Ureter (tissue), 1 donor: ENCODE results near the gene FAM83C. TPM values are rescaled to one million over a fixed set of nuclear protein-coding genes. Genes with fewer than 3 reads are reported as not detected.

Experiments
- DNase-seq: peaks from one replicate; pipeline ENCODE4 v3.0.0-alpha.2; 2020; ENCODE audit warnings: low spot score
- total RNA-seq: library from RNA; stranded (reverse); gene quantifications from one replicate; pipeline ENCODE4 v1.2.4, GENCODE V29; 2023
- donor health status: DM: yes; HTN: yes; CAD: no.

FAM83C gene
- total RNA-seq, 1 donor from 2014 or later: 4.0 TPM

DNA sequence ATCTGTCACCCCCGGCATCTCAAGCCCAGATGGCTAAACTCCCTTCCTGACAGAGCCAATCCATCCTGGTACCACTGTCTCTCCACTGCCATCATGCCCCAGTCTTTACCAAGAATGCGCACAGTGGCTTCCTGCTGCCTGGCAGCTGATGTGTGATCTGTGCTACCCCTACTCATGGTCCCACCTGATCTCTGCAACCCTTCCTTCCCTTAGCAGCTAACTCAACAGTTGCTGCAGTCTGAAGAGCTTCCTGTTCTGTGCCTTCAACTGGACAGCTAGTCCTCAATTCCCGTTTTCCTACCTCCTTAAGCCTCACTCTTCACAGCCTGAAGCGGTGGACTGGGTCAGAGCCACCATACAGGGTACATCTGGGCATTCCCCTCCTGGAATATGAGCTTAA is 7.6 kb upstream of the FAM83C start:
- no peak for DNase-seq

DNA sequence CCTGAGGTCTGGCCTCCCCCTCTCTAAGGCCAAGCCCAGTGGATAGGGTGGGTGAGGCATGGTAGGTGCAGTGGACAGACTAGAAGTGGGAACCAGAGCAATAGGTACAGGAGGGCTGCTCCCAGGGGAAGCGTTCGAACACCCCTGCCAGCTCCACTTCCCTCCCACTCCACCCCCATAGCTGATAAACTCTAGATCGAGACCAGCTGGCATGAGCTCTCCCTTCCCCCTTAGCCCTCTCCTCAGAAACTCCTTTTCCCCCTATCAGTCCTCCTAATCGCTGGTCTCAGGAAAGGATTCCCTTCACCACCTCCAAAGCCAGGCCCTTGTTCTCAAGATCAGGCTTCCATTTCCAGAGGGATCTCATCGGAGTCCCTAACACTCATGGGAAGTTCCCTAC is 6.0 kb upstream of the FAM83C start:
- no peak for DNase-seq

DNA sequence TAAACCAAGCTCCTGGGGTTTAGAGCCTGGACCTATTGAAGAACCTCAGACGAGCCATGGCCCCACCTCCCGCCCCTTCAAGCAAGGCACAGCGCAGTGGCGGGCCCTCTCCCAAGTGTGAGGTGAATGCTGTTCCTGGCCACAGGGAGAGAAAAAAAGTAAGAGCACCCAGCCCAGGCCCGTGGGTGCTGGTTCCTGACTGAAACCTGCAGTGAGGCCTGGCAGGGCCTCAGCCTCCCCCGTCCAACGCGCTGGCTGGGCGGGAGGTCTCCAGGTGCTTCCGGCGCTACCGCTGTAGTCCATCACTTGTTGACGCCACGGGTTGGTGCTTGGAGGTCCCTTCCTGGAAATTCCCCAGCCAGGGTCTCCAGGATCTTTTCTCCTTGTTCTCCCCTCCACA is 5.5 kb upstream of the FAM83C start:
- DNase-seq: no peak

DNA sequence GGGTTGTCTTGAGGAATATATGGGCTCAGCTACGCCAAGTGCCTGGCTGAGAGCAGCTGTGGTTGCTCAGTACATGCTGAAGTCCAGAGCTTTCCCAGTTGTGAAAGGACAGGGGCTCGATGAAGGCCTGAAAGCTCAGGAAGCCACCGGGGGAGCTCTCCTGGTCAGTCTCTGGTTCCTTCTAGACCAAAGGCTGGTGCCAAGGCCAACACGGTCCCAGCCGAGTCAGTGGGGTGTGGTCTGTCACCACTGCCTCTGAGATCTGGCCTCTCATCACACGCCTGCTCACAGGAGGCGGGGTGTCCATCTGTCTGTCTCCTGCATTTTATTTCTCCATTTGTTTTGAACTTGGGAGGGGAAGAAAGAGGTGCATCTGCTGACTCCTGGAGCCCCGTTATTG is 4.9 kb upstream of the FAM83C start:
- no peak for DNase-seq

DNA sequence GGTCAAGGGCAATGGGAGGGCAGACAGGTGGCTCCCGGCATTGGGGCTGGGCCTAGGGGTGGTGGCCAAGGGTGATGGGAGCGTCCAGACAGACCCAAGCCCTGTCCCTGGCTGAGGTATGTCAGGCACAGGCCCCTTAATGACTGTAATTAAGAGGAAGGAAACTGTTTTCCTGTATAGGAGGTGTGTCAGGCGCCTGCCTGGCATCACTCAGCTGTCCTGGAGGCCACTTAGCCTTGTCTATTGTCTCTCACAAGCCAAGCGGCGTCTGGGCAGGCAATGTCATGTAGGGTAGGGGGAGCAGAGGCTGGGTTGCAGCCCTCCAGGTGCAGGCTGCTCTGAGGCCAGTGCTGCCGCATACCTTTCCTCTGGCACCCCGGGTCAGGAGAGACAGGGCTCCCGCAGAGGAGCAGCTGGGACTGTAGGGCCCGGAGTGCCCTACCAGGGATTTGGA is 3.9 kb upstream of the FAM83C start:
- no peak for DNase-seq

DNA sequence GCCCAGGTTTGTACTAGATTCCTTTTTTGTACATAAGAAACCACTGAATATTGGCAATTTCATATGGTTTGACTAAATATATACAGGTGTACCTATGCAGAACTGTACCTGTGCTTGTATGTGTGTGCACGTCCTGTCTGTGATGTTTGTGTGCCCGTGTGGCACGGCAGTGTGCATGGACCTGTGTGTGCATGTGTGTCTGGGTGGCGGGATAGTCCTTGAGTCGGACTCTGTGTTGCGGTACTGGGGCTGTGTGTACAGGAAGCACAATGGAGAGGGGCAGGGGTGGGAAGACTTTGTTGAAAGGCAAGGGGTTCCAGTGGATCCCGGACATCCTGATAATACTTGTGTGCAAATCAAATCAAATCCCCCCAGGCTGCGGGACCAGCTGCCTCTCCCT is 3.4 kb upstream of the FAM83C start:
- no peak for DNase-seq

DNA sequence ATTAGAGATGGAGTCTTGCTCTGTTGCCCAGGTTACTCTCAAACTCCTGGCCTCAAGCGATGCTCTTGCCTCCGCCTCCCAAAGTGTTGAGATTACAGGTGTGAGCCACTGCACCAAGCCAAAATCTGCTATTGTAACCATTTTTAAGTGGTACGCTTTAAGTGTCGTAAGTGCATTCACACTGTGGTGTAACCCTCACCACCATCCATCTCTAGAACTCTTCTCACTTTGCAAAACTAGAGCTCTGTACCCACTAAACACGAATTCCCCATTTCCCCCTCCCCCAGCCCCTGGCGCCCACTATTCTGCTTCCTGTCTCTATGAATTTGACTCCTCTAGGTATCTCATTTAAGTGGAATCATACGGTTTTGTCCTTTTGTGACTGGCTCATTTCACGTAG is 2.8 kb upstream of the FAM83C start:
- no peak for DNase-seq

DNA sequence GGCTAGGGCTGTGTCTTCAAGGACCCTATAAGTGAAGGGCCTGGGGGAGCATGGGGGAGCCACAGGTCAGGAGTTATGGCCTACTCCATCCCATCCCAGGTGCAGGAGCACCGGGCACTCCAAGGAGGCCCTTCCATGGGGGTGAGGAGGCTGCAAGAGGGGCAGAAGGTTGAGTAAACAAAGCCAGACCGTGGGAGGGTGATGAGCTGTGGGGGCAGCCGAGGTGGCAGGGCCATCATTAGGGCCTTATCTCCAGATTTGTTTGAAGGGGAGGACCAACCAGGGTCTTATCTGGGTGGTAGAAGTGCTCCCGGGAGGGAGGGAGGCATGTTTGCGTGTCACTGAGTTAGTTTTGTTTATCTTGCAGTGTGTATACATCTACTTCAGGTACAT is 2.1 kb upstream of the FAM83C start:
- DNase-seq: no peak

DNA sequence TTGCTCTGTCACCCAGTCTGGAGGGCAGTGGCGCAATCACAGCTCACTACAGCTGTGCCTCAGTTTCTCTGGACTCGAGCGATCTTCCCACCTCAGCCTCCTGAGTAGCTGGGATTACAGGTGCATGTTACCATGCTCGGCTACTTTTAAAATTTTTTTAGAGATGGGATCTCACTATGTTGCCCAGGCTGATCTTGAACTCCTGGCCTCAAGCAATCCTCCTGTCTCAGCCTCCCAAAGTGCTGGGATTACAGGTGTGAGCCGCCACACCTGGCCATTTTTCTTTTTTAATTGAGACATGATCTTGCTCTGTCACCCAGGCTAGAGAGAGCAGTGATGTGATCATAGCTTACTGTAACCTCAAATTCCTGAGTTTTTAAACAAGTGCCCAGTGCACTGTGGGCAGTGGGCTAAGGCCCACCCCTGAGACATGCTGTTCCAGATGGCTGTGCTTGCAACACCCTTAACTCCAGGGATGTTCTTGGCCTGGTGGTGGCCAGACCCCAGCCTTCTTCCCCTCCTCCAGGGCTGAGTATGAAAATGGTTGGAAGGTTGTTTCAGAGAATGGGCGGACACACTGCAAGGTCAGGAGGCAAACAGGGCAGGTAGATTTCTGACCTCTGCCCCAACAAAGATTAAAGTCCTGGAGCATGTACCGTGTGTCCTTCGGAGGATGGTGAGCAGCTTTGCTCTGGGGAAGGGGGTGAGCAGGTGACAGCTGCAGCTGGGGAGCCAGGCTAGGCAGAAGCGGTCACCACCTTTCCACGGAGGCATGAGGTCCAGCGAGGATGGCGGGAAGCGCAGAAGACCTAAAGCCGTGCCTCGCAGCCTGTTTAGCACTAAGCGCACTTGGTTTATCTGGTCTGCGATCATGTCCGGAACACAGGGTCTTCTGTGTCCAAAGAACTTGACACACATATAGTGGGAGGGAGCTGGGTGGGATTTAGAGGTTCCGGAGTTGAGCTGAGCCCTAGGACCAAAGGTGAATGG is 1.4 kb upstream of the FAM83C start:
- no peak for DNase-seq

DNA sequence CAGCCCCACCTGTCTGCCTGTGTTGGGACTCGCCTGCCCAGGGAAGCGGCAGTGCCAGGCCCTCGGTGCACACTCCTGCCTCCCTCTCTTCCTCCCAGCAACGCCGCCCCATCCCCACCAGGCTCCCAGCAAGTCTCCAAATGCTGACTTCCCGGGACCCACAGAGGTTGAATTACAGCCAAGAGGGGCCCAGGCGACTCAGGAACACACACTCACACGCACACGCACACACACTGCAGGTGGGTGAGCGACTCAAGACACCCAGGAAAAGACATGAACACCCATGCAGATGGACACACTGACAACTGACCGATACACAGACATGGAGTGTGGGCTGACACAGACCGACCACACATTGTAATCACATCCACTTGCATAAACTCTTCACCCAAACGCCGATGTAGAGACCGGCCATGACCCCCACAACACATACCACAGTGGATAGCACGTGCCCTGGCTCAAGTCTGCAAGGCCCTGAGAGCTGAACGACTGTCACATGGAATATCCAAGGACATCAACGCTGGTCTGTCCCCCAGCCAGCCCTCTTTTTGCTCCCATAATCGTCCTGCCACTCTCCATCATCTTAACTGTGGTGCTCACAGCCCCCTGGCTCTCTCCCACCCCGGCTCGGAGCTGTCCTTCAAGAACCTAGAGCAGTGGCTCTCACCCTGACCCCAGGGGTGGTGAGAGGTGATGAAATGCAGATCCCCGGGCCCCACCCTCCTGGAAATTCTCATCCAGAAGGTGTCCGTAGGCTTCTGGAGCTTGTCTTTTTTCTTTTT is 470 bp upstream of the FAM83C start:
- DNase-seq: no peak

DNA sequence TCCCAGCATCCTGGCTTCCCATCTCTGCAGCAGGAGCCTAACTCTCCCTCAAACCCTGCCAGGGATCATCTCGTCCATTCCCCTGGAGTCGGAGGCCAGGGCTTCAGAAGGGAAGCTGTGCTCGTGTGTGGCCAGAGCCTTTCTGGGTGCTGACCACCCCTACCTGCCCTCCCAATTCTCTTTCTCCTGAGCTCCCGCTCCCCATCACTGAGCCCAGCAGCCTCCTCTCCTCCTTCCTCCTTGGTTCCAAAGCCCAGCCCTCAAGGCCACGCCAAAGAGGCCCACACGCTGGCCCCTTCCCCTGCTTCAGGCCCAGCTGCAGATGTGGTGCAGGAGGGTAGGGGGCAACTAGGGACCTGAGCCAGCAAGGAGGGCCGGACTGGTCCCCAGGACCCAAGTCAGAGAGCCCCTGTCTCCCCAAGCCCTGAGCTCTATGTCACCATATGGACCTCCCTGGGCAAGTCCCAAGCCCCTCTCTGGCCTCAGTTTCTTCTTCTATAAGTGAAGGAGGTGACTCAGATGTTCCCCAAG is 1.3 kb downstream of the FAM83C start:
- no peak for DNase-seq

DNA sequence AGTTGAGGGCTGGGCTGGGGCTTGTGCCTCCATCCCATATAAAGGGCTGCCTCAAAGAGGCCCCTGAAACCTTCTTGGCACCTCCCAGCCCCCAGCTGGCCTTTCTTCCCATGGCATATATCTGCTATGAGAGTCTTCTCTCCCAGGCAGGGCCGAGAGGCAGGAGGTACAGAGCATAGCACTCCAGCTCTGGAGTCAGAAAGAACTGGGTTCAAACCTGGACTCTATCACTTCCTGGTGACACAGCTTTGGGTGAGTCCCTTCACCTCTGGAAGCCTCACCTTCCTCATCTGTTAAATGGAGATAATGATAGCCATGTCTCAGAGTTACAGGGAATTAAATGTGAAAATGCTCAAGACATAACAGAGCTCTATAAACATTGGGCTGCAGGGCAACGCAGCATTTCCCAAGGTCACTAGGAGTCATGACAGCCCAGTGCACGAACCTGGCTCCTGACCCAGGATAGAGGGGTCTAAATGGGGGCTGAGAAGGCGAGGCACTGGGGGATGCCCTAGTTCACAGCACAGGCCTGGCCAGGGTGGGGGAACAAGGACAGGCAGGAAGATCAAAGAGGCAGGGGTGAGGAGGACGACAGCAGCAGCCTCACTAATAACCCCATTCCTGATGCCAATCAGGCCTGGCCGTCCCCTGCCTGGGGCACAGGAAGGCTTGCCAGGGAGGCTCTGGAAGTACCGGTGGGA is 1.9 kb downstream of the FAM83C start:
- DNase-seq: no peak

DNA sequence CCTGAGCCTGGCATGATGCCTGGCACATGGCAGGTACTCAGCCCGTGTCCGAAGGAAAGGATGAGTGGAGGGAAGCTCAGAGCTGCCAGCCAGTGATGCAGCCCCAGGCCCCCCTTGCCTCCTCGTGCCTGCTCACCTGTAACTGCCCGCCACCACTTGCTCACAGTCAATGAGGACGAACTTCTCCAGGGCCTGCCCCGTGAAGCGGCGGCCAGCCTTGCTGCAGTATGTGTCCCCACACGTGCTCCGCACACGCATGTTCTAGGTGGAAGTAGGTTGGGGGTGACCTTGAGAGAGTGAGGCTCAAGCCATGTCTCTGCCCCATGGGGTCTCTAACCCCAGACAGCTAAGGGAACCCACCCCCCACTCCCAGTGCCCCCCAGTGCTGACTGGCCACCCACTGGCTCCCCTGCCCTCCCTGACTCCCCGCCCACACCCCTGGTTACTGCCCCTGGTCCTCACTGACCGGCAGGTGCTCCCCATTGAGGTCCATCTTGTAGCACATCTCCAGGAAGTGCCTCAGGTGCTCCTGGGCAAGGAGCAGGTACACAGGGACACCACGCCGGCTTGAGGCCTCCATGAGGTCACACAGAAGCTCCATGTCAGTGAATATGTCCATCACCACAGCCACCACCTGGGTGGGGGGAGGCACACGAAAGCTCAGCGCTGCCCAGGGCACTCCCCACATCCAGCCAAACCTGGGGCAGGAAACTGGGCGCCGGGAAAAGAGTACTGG is 3.7 kb downstream of the FAM83C start:
- no peak for DNase-seq

DNA sequence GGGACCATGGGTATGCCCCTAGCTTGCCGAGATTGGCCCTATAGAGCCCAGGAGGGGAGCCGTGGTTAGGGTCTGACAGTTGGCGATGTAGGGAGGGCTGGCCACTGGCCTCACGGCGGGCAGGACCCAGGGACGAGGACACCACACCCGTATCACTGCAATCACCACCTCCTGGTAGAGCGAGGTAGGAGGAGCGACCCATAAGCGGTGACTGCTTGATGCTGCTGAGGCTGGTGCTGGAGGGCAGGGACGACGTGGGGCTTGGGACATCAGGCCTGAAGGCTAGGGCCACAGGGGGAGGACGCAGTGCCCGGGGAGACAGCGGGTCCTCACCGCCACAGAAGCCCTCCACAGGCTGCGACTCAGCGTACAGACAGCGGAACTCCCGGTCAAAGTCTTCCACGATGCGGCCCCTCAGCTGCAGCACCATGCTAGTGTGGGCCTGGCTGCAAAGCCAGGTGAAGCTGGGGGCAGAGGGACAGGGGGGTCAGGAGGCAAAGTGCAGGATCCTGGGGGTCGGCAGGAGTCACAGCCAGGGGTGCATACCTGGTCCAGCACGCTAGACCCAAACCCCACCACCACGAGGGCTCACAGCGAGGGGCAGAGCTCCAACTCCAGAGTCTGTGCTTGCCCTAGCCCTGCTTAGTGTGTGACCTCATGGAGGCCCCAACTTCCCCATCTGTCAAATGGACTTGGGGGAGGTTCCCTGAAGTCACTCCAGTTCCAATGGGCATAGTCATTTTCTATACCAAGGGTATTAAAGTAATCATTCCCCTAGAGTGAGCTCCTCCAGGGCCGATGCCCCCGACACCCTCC is 4.5 kb downstream of the FAM83C start:
- DNase-seq: no peak

DNA sequence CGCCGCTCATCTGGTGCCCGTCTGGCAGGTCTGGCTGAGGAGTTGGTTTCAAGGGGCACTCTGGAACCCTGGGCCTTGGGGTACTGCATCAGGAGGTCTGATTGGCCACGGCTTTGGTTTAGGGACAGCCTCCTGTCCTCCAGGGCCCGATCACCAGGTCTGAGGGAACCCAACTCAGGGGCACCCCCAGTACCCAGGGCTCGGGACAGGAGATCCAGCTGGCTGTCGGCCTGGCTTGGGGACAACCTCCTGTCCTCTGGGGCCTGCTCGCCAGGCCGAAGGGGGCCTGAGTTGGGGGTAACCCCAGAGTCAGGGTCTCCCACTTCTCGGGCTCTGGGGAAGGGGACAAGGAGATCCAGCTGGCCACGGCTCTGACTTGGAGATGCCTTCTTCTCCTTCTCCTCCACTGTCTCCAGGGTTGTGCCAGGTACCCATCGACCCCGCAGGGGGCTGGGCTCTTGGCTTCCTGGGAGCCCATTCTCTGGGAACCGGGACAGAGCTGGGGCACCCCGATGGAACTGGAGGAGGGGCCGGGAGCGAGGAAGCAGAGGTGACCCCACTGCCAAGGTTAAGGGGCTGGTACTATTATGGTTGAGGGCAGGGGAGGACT is 5.2 kb downstream of the FAM83C start:
- no peak for DNase-seq

DNA sequence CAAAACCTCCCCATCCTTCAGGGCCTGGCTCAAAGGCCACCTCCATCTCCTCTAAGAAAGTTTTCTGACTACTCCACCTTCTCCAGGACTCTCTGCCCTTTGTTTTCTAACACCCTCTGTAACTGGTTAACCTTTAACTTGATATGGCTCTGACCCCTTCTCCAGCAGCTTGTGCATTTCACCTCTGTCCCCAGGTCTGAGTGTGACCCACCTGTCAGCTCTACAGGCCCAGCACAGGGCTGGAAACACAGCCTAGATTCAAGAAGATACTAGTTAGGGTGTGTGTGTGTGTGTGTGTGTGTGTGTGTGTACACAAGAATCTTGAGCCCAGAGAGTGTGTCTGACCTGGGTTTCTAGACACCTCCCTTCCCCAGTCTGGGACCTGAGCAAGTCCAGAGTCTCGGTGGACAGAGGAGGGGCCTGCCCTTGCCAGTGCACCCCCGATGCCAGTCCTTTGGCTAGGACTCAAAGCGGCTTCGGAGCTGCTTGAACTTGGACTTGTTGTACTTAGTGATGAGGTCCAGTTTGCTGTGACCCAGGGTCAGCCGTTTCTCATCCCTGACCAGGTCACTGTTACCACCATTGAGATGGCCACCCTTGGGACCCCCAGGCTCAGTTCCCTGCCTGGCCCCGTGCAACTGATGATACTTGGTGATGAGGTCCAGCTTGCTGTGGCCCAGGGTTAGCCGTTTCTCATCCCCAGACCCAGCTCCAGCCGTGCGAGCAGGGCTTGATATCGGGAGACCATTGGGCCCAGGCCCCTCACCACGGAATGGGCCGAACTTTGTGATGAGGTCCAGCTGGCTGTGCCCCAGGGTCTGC is 5.9 kb downstream of the FAM83C start:
- DNase-seq: no peak

DNA sequence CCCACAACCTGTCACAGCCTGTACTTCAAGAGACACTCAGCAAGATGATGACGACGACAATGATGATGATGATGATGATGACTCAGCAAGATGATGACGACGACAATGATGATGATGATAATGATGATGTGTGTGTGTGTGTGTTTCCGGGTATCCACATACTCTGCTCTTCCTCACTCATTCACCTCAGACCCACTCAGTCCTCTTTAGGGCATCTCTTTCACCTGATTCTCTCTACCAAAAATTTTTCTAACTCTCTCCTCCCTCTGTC is 6.5 kb downstream of the FAM83C start:
- DNase-seq: no peak

DNA sequence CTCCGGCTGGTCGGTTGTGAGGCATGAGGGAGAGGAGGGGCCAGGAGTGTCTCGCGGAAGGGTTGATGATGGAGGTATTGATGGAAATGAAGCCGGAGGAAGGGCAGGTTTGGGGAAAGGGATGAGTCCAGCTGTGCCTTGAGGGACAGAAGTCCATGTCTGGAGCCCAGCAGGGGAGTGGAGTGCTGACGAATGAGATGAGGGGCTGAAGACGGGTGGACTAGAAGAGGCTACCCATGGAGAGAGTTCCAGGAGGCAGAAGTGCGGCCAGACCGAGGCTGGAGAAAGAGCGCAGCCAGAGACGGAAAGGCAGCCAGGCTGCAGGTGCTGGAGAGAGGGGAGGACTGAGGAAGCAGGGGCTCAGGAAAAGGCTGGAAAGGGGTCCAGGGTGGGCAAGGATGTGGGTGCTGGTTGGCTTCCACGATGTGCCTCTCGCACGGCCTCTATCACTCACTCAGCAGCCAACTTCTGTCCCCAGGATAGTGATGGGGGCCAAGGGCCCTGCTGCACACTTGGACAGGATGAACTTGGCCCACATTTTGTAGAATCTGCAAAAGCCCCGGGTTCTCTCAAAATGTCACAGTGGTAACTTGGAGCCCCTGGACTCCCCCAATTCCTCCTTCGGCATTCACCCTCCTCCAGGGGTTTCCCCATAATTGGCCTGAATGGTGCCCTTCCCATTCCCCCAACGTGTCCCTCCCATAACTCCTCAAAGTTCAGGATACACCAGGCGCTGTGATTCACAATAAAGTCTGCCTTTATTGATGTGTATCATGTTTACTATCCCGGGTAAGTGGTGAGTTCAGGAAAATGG is 7.0 kb downstream of the FAM83C start:
- peak; percentile 43 for DNase-seq
